HUES64 (cell line): ENCODE results near the gene DIS3L2.

Source experiments
- H3K27ac ChIP-seq: 2 replicates; pipeline ENCODE4 v1.7.0; 2013; ENCODE audit warnings: low read depth, low read length, inconsistent platforms
- H3K27me3 ChIP-seq: 2 replicates; pipeline ENCODE4 v1.6.1; 2013; ENCODE audit warnings: mild to moderate bottlenecking, low read length; ENCODE audit not compliant: insufficient read depth
- H3K36me3 ChIP-seq: 2 replicates; pipeline ENCODE4 v1.6.1; 2013; ENCODE audit warnings: mild to moderate bottlenecking, low read length; ENCODE audit not compliant: insufficient read depth
- H3K4me1 ChIP-seq: 2 replicates; pipeline ENCODE4 v1.6.1; 2013; ENCODE audit warnings: mild to moderate bottlenecking, low read length, moderate library complexity; ENCODE audit not compliant: insufficient read depth
- H3K4me3 ChIP-seq: 2 replicates; pipeline ENCODE4 v1.5.1; 2013; ENCODE audit warnings: mild to moderate bottlenecking, low read length, moderate library complexity
- H3K9ac ChIP-seq: 2 replicates; pipeline ENCODE4 v1.6.1; 2013; ENCODE audit warnings: mild to moderate bottlenecking, low read depth, low read length
- H3K9me3 ChIP-seq: 2 replicates; pipeline ENCODE4 v1.6.1; 2013; ENCODE audit warnings: low read depth, low read length; ENCODE audit not compliant: insufficient read depth
- WGBS: fragments of 150-250, 120-280 bp; methylation state at CpG from one replicate; pipeline ENCODE4 v1.1.7; 2013; ENCODE audit warnings: missing lambda C conversion rate; 5-methylcytosine and 5-hydroxymethylcytosine counted together

Gene DIS3L2

DNA sequence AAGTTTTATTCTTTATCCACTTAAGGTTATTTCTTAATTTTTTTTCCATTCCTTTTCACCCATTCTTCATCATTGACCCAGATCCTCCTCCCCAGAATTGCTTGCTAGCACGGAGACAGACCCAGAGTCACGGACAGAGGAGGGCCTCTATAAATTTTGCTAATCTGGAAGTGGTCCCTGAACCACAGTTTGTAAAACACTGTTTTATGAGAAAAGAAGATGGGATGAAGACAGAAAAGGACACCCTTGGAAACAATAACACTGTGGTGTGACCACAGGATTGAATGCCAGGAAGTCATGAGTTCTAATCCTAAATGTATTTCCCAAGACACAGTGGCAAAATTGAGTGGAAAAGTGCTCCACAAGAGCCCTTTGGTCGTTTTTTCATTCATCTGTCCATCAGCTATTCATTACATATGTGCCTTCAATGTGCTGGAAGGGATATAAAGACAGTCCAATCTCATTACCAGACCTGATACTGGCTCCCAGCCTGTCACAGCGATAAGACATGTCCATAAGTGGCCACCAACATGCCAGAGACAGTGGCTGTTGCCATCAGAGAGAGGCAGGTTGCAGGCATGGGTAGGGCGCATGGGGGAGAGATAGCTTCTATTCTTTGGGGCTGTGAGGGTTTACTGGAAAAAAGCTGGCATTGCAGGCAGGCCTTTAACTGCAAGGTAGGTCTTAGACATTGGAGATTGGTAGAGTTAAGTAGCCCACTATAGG is 241.8 kb downstream of the DIS3L2 start:
- Histone ChIP-seq H3K27ac (no peak overlapping the region), H3K27me3 (no peaks in the 10 kb centered on the region), H3K4me3 (no peak overlapping the region), H3K4me1 (peaks cover 9% of the 10 kb centered on the region; the same call in 1 of the 2 replicates), H3K36me3 (no peaks in the 10 kb centered on the region), H3K9ac (no peak overlapping the region), H3K9me3 (no peaks in the 10 kb centered on the region)
- WGBS, result 92% methylated on average over 5 of the region's 5 CpGs

DNA sequence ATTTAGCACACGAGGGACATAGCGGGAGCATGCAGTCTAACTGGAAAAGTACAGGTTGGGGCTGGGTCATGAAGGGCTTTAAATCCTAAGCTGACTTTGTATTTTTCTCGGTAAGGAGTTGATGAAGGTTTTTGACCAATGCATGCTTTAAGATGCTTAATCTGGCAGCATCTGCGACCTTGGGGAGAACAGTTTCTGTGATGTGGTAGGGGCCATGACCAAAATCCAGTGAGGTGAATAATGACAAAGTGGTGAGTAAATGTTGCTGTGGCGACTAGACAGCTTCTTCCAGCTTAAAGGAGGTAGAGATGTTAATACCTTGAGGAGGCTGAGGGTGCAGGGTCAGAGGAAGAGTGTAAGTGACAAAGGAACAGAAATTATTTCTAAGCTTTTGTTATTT is 242.4 kb downstream of the DIS3L2 start:
- Histone ChIP-seq H3K4me1 (peaks cover 9% of the 10 kb centered on the region; the same call in 1 of the 2 replicates), H3K27me3 (no peaks in the 10 kb centered on the region), H3K9ac (no peak overlapping the region), H3K36me3 (no peaks in the 10 kb centered on the region), H3K27ac (no peak overlapping the region), H3K4me3 (no peak overlapping the region), H3K9me3 (no peaks in the 10 kb centered on the region)
- 92% methylated on average over 5 of the region's 5 CpGs for WGBS

DNA sequence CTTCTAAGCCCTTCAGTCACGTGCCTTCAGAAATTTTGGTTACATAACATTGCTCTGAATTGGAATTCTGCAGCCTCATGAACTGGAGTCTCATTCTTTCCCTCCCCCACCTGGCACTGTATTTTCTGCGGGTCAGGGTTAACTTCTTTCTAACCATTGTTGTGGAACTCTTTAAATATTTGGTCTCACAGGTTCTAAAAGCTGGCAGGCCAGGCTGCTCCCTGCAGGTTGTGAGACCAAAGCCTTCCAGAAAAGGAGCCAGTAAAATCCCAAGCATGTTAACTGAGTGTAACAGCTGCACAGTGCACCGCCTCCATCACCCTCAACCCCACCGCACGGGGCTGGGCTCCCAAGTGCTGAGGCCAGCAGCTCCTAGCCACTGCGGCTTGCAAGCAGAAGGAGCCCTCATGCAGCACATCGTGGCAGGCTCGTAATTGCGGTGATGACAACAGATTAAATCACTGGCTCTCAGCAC is 243.0 kb downstream of the DIS3L2 start:
- peaks cover 9% of the 10 kb centered on the region; the same call in 1 of the 2 replicates for H3K4me1 ChIP-seq
- H3K4me3 ChIP-seq, result no peak overlapping the region
- no peak overlapping the region for H3K9ac ChIP-seq
- H3K27ac ChIP-seq, result no peak overlapping the region
- H3K27me3 ChIP-seq, result no peaks in the 10 kb centered on the region
- no peaks in the 10 kb centered on the region for H3K9me3 ChIP-seq
- H3K36me3 ChIP-seq, result no peaks in the 10 kb centered on the region
- 85% methylated on average over 9 of the region's 9 CpGs for WGBS

DNA sequence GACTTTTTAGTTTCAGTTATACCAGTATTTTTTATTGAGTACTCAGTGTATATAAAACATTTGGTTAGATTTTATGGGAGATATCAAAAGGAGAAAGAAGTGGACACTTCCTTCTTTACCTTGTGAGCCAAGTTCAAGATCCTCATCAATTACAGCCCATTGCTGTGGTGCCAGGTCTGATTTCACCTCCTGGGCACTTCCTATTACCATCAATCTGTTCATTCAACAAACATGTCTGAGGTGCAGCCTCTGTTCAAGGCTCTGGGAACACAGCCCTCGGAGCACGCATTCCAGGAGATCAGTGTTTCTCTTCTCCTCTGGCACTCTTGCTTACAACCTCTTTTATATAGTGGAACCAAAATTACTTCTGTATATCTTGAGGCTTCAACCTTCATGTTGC is 245.7 kb downstream of the DIS3L2 start:
- no peaks in the 10 kb centered on the region for H3K9me3 ChIP-seq
- 93% methylated on average over 2 of the region's 2 CpGs for WGBS
- no peak overlapping the region for H3K4me3 ChIP-seq
- H3K27ac ChIP-seq, result no peak overlapping the region
- H3K27me3 ChIP-seq, result no peaks in the 10 kb centered on the region
- H3K4me1 ChIP-seq, result peaks cover 6% of the 10 kb centered on the region; the same call in 1 of the 2 replicates
- H3K36me3 ChIP-seq, result no peaks in the 10 kb centered on the region
- no peak overlapping the region for H3K9ac ChIP-seq

DNA sequence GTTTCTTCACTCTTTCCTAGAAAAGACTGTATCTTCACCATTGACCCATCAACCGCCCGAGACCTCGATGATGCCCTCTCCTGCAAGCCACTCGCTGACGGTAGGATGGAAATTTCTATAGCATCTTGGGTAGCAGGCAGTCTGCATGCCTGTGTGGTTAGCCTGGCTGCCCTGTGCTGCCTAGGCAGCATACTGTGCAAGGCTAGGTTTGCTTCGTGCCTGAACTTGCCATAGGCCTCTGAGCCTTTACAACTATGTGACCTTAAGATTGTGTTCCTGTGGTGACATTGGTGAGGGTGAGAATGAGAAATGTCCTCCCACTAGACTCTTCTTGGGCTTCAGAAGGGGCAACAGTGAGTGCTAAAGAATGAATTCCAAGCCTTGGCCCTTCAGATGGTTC is 248.8 kb downstream of the DIS3L2 start:
- no peaks in the 10 kb centered on the region for H3K36me3 ChIP-seq
- WGBS, result 93% methylated on average over 6 of the region's 6 CpGs
- no peaks in the 10 kb centered on the region for H3K27me3 ChIP-seq
- no peak overlapping the region for H3K27ac ChIP-seq
- no peaks in the 10 kb centered on the region for H3K9me3 ChIP-seq
- H3K4me3 ChIP-seq, result no peak overlapping the region
- no peaks in the 10 kb centered on the region for H3K4me1 ChIP-seq
- H3K9ac ChIP-seq, result no peak overlapping the region

DNA sequence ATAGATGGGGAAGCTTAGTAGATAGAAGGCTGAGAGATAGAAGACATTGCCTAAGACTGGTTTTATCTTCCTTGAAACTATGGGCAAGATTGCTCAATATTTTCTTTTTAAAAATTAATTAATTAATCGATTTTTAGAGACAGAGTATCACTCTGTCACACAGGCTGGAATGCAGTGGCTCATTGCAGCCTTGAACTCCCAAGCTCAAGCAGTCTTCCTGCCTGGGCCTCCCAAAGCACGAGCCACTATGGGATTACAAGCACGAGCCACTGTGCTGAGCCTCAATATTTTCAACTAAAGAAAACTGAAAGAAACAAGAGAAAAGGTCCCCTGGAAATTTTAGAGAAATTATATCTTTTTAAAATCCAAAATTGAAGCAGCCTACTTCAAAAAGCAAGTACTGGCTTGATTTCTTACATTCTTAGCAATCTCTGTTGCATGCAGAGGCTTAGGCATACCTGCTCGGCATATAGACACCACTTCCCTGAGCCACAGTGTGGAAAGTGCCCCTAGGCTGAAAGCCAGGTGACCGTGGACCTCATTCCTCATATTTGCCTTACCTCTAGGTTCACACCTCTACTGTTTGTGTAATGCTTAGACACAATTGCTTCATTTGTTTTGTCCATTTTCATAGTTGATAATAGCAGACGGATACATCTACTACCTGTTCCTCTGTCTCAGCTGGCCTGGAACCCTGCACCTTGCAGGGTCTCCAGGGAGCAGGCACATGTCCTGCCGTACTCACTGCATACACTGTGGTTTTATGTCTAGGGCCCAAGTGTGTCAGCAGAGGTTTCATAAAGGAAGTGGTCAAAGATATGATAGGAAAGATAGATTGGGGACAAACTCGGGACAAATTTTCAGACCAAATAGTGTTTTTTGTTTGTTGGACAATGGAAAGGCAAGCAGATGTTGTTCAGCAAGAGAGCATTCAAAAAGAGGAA is 250.5 kb downstream of the DIS3L2 start:
- 92% methylated on average over 8 of the region's 8 CpGs for WGBS
- H3K9me3 ChIP-seq, result no peaks in the 10 kb centered on the region
- H3K4me3 ChIP-seq, result no peak overlapping the region
- no peak overlapping the region for H3K9ac ChIP-seq
- H3K36me3 ChIP-seq, result no peaks in the 10 kb centered on the region
- H3K27me3 ChIP-seq, result no peaks in the 10 kb centered on the region
- no peak overlapping the region for H3K27ac ChIP-seq
- H3K4me1 ChIP-seq, result no peaks in the 10 kb centered on the region

DNA sequence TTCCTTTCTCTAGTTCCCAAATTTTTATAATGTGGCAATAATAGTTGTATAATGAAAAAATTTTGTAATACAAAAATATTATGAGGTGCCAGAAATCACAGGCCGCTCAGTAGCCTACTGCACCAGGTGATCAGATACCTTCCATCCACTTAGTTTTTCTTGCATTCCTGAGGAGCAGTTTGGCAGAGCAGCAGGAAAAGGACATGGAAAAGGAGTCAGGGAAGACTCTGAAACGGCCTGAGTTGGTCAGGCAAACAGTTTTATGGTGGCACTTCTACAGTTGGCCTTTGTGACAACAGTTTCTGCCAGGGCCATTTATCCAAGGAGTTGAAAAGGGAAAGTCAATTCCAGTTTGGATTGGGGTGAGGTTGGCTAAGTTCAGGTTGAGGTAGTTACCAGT is 251.7 kb downstream of the DIS3L2 start:
- Histone ChIP-seq H3K4me1 (no peaks in the 10 kb centered on the region), H3K27ac (no peak overlapping the region)
- WGBS, result 95% methylated on average over 2 of the region's 2 CpGs

DNA sequence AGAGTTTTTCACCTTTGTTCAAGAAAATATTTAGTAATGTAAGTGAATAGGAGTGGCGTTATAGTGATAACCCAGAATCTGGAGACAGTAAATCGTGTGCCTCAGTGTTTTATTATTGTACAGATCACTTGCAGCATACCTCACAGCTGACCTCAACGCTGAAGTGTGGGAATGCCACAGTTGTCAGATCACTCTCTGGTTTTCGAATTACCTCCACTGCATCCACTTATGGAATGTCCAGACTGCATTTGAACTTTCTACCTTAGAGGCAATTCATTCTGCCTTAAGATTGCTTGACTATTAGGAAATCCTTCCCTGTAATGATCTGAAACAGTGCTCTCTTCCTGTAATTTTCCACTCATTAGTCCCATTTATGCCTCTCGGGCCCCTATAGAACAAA is 252.5 kb downstream of the DIS3L2 start:
- H3K9me3 ChIP-seq, result no peaks in the 10 kb centered on the region
- 92% methylated on average over 5 of the region's 5 CpGs for WGBS
- H3K27me3 ChIP-seq, result no peaks in the 10 kb centered on the region
- H3K36me3 ChIP-seq, result no peaks in the 10 kb centered on the region
- no peaks in the 10 kb centered on the region for H3K4me1 ChIP-seq
- H3K9ac ChIP-seq, result no peak overlapping the region
- H3K4me3 ChIP-seq, result no peak overlapping the region
- H3K27ac ChIP-seq, result no peak overlapping the region

More for the DNA sequence above, 251.7 kb downstream of the DIS3L2 start:
- no peaks in the 10 kb centered on the region for H3K27me3 ChIP-seq
- H3K4me3 ChIP-seq, result no peak overlapping the region
- no peak overlapping the region for H3K9ac ChIP-seq
- H3K9me3 ChIP-seq, result no peaks in the 10 kb centered on the region
- no peaks in the 10 kb centered on the region for H3K36me3 ChIP-seq

DNA sequence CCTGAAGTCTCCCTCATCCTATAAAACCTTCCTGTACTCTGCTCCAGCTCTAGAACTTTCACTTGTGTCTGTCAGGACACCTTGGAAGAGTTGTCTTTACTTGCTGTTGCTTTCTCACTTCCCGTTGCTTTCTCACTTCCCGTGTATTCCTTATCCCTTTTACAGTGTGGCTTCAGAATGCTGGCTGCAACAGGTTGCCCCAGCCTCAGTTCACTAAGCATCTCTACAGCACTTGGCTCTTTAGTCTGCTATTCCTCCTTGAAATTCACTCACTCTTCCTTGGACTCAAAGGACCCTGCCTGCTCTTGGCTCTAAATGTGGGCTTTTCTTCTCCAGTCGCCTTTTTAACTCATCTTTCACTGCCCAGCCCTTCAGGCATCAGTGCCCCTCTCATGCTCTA is 254.5 kb downstream of the DIS3L2 start:
- WGBS, result 93% methylated on average over 3 of the region's 3 CpGs
- Histone ChIP-seq H3K4me1 (no peaks in the 10 kb centered on the region), H3K36me3 (no peaks in the 10 kb centered on the region), H3K9ac (no peak overlapping the region), H3K9me3 (no peaks in the 10 kb centered on the region), H3K27ac (no peak overlapping the region), H3K4me3 (no peak overlapping the region), H3K27me3 (no peaks in the 10 kb centered on the region)

DNA sequence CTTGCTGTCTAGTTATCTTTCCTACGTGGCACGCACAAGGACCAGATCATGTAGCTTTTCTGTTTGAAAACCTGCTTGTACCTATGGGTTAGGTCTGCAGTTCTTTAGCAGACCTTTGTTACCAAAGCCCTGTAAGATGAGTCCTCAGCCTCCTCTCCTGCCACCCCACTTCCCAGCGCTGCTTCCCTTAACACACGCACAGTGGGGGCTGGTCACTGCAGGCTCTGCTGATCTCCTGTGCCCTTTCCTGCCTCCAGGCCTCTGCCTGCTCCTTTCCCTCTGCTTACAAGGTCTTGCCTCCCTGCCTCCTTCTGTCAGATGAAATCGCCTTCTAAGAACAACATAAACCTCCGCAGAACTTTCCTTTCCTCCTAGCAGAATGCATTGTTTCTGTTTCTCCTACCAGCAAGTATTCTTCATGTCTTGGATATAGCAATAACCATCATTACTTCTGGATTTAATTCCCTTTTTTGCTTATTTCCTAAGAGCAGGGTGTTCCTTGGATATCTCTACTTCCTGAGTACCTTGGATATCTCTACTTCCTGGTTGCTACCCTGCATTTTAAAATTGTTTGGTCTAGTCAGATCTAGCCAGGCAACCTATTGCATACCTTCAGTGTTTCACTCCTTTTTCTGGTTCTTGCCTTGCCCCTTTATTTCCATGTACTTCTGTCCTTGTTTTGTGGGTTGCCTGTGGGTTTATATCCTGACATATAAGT is 257.4 kb downstream of the DIS3L2 start:
- no peak overlapping the region for H3K4me3 ChIP-seq
- H3K9ac ChIP-seq, result no peak overlapping the region
- H3K27ac ChIP-seq, result no peak overlapping the region
- H3K9me3 ChIP-seq, result no peaks in the 10 kb centered on the region
- no peaks in the 10 kb centered on the region for H3K36me3 ChIP-seq
- 87% methylated on average over 6 of the region's 6 CpGs for WGBS
- H3K27me3 ChIP-seq, result no peaks in the 10 kb centered on the region
- no peaks in the 10 kb centered on the region for H3K4me1 ChIP-seq

DNA sequence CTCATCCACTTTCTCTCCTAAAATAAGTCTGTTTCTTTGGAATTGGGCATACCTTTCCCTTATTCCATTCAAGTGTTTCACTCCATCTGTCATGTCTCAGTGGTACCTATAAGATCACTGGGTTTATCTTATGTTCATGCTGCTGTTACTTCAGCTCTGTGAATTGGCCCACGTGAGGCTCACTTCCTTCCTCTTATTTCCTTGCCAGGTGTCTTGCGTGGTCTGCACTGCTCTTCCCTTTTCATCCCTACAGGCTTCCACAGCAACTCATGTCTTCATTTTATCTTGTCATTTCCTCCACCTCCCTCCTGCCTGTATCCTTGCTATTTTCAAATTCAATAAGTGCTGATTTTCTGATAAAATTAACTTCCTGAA is 258.0 kb downstream of the DIS3L2 start:
- Histone ChIP-seq H3K9me3 (no peaks in the 10 kb centered on the region), H3K4me3 (no peak overlapping the region), H3K27me3 (no peaks in the 10 kb centered on the region), H3K36me3 (no peaks in the 10 kb centered on the region), H3K9ac (no peak overlapping the region), H3K4me1 (no peaks in the 10 kb centered on the region), H3K27ac (no peak overlapping the region)
- WGBS, result 92% methylated on average over 2 of the region's 2 CpGs
